Measurements from ENCODE around the gene C2orf68. TPM values are rescaled to one million over a fixed set of nuclear protein-coding genes. Genes with fewer than 3 reads are reported as not detected.

C2orf68 gene
- total and polyA plus RNA-seq, 2 of the 13 experiments (the other 11 are each of a cell fraction or from before 2014, with no cell fraction given): 47.1 to 77.4 TPM

DNA sequence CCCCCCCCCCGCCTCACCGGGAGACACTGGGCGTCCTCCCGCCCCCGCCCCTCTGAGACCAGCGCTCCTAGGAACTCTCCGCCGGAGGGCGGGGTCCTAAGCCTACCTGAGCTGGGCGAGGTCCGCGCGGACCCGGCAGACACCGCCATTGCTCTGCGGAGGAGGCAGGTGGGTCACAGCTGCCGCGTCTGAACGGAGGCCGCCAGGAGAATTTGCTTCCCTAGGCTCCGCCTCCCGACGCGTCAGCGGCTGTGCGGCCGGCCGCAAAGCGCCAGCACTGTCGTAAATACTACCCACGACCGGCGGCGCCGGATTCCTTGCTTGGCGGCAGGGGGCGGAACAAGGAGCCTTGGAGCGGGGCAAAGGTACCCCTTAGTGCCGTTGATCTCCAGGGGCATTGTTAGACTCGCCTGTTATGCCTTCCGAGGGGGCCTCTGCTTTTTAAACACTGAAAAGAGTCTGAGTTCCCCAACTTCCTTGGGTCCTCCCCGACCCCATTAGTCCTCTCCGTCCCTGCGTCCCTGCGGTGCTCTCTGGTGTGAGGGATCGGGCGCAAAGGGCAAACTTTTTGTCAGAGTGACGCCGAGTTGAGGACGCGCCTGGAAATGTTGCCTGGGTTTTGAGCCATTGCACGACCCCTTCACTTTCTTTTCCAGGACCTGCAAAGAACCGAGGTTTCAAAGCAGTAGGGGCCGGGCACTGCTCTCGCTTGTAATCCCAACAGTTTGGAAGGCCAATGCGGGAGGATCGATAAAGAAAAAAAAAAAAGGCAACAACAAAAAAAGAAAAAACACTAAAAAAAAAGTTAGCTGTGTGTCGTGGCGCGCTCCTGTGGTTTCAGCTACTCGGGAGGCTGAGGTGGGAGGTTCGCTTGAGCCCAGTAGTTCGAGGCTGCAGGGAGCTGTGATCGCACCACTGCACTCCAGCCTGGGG lies 50.3 kb downstream of the C2orf68 start, which contains the start of gene GGCX:
TSS of gene GGCX (minus strand) at position 214 of the 933 bp plus-strand sequence. CDS start at position 149, 65 bp downstream.
- BruUV-seq (replicated peaks): TSS peak; percentile 98
- TF ChIP-seq ZNF205 (CRISPR knock-in tag; IDR thresholded peaks at IDR 0.05): peak; percentile 62; the same call in 1 of the 2 replicates
- 0 out of 2 replicates have a peak, but pooled peaks have one; percentile 40 for TF ChIP-seq ZNF30 (CRISPR knock-in tag; IDR thresholded peaks at IDR 0.05)
- 0 out of 2 replicates have a peak, but pooled peaks have one; percentile 63 for TF ChIP-seq HOXD1 (CRISPR knock-in tag; IDR thresholded peaks at IDR 0.05)
- TF ChIP-seq ZBTB42 (CRISPR knock-in tag; IDR thresholded peaks at IDR 0.05): 0 out of 2 replicates have a peak, but pooled peaks have one; percentile 28
- peak; percentile 81 for TF ChIP-seq EED (CRISPR knock-in tag; IDR thresholded peaks at IDR 0.05)
- TF ChIP-seq ZNF253 (CRISPR knock-in tag; IDR thresholded peaks at IDR 0.05; ENCODE audit: borderline replicate concordance): 0 out of 2 replicates have a peak, but pooled peaks have one; percentile 20
- peak; percentile 75 for TF ChIP-seq ZSCAN9 (CRISPR knock-in tag; IDR thresholded peaks at IDR 0.05; ENCODE audit: borderline replicate concordance)
- peak; percentile 65 for TF ChIP-seq SOX5 (CRISPR knock-in tag; IDR thresholded peaks at IDR 0.05; ENCODE audit: borderline replicate concordance)
- TF ChIP-seq ZNF883 (CRISPR knock-in tag; IDR thresholded peaks at IDR 0.05; ENCODE audit: not compliant biosample characterization): peak; percentile 69
- TF ChIP-seq ZNF382 (CRISPR knock-in tag; IDR thresholded peaks at IDR 0.05; ENCODE audit: borderline replicate concordance): no peak
- peak; percentile 67; the same call in 1 of the 2 replicates for TF ChIP-seq HOXA5 (CRISPR knock-in tag; IDR thresholded peaks at IDR 0.05)
- TF ChIP-seq HNRNPK (IDR thresholded peaks at IDR 0.05; ENCODE audit: low read depth, low read length, poor library complexity, severe bottlenecking): peak; percentile 51
- TF ChIP-seq ONECUT2 (CRISPR knock-in tag; IDR thresholded peaks at IDR 0.05): peak; percentile 38; the same call in 1 of the 2 replicates
- TF ChIP-seq ZNF460 (CRISPR knock-in tag; IDR thresholded peaks at IDR 0.05; ENCODE audit: borderline replicate concordance): no peak; the same call in 1 of the 2 replicates
- TF ChIP-seq ZBTB20 (CRISPR knock-in tag; IDR thresholded peaks at IDR 0.05; ENCODE audit: borderline replicate concordance, low read depth): 0 out of 2 replicates have a peak, but pooled peaks have one; percentile 80

More for the DNA sequence above, 50.3 kb downstream of the C2orf68 start, which contains the start of gene GGCX:
- H3K27me3 ChIP-seq (ENCODE audit: control insufficient read depth in 1 of 2, insufficient read depth in 2 of 2, low read length in 2 of 2): peaks cover 0 to 4% of the 10 kb centered on the region in 2 experiments; a peak in 1 of 5 replicates
- H3K36me3 ChIP-seq (replicated peaks in 1 of 2; ENCODE audit: control insufficient read depth in 1 of 2, insufficient read depth in 2 of 2, low read length in 2 of 2): peaks cover 3 to 23% of the 10 kb centered on the region in 2 experiments; a peak in 4 of 5 replicates
- peak; percentile 95 for DNase-seq (ENCODE audit: low spot score)
- H3K27ac ChIP-seq (ENCODE audit: extremely low read length, insufficient read depth, low read length): peak within 1 kb of the TSS; percentile 91
- intact Hi-C loops (cut with micrococcal nuclease; ENCODE audit: unreplicated experiment) (loop anchor here (1.0 to 2.0 kb wide), 2 partner anchors 15 to 41 kb away; partner anchors contain the start of genes TMEM150A and VAMP8), in situ Hi-C loops (cut with HindIII; ENCODE audit: extremely low pct_ligation_motif_present, low pct_unique_long_range_greater_than_20kb) (no loop called here)
- H3K79me2 ChIP-seq (ENCODE audit: insufficient read depth, low read length): peaks cover 40% of the 10 kb centered on the region
- peak; percentile 71 for FAIRE-seq
- H3K9ac ChIP-seq (ENCODE audit: insufficient read depth, low read depth, low read length): peak within 1 kb of the TSS; percentile 92
- H4K20me1 ChIP-seq (ENCODE audit: insufficient read depth, low read length): peaks cover 6% of the 10 kb centered on the region; the same call in 1 of the 2 replicates
- H2AFZ ChIP-seq (ENCODE audit: low read length): peak within 1 kb of the TSS; percentile 56
- ChIA-PET CTCF (ENCODE audit: low intra/inter-chr PET ratio, low total read pairs) (no interaction called here), POLR2A (interaction anchor here (0.8 to 20.8 kb wide), 24 partner anchors 7 to 236 kb away, joined by 3 to 645 read pairs (median 6); partner anchors contain the start of genes C2orf68, ELMOD3, MAT2A and RETSAT)
- no peaks in the 10 kb centered on the region for H3K9me3 ChIP-seq (ENCODE audit: low read length)
- WGBS (ENCODE audit: low lambda C conversion rate): 5% methylated on average over 58 of the region's 64 CpGs
- peak within 1 kb of the TSS; percentile 84 to 98 (median 91) for H3K4me3 ChIP-seq (replicated peaks in 1 of 3; ENCODE audit: insufficient read depth in 1 of 3, low read depth in 2 of 3, low read length in 3 of 3)
- peak; percentile 89 for ATAC-seq
- peak within 1 kb of the TSS; percentile 96 for H3K4me2 ChIP-seq (ENCODE audit: low read depth, low read length)
- peaks cover 59% of the 10 kb centered on the region for H3K4me1 ChIP-seq (ENCODE audit: insufficient read depth, low read length)
